GM06990 (cell line): ENCODE results near the gene NKIRAS1.

Source experiments
- DNase-seq: peaks from one replicate; pipeline ENCODE4 v3.0.0-alpha.2; 2011; ENCODE audit not compliant: insufficient read length; ENCODE audit errors: extremely low read depth
- H3K27me3 ChIP-seq: replicated peaks from 2 replicates; pipeline ENCODE4 v1.6.0; 2011; ENCODE audit warnings: low read length; ENCODE audit not compliant: control insufficient read depth, insufficient read depth
- H3K36me3 ChIP-seq: 2 replicates; pipeline ENCODE4 v1.5.1; 2011; ENCODE audit warnings: low read length; ENCODE audit not compliant: control insufficient read depth, insufficient read depth
- H3K4me3 ChIP-seq: replicated peaks from 2 replicates; pipeline ENCODE4 v1.5.1; 2011; ENCODE audit warnings: low read depth, mild to moderate bottlenecking, control low read depth, low read length
- TF ChIP-seq, protein P1 (sequence below): IDR thresholded peaks from 2 replicates; pipeline ENCODE4 v1.5.1; 2011; ENCODE audit warnings: low read length, control low read depth, mild to moderate bottlenecking, inconsistent platforms; ENCODE audit not compliant: insufficient read depth, poor library complexity, severe bottlenecking

Gene NKIRAS1

DNA sequence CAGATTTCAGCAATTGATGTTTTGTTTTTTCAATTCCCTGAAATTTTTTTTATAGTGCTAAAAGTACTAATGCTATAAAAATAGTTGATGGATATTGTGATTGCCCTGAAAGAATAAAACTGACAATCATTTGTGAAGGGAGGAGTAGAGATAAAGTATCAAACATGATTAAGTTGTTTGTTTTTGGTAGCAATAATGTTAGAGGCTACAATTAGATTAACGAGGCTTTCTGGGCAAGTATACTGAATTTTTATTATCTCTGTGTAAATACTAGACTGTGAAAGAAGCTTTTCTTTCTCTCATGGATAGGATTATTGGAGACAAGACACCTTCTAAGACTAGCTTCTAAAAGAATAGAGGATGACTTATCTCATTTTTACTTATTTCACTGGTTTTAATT lies 43.9 kb upstream of the NKIRAS1 start:
- no peak for DNase-seq
- Histone ChIP-seq H3K36me3 (no peaks in the 10 kb centered on the region), H3K4me3 (no peak overlapping the region), H3K27me3 (no peaks in the 10 kb centered on the region)
- TF ChIP-seq, protein P1, sequence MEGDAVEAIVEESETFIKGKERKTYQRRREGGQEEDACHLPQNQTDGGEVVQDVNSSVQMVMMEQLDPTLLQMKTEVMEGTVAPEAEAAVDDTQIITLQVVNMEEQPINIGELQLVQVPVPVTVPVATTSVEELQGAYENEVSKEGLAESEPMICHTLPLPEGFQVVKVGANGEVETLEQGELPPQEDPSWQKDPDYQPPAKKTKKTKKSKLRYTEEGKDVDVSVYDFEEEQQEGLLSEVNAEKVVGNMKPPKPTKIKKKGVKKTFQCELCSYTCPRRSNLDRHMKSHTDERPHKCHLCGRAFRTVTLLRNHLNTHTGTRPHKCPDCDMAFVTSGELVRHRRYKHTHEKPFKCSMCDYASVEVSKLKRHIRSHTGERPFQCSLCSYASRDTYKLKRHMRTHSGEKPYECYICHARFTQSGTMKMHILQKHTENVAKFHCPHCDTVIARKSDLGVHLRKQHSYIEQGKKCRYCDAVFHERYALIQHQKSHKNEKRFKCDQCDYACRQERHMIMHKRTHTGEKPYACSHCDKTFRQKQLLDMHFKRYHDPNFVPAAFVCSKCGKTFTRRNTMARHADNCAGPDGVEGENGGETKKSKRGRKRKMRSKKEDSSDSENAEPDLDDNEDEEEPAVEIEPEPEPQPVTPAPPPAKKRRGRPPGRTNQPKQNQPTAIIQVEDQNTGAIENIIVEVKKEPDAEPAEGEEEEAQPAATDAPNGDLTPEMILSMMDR: no peak

DNA sequence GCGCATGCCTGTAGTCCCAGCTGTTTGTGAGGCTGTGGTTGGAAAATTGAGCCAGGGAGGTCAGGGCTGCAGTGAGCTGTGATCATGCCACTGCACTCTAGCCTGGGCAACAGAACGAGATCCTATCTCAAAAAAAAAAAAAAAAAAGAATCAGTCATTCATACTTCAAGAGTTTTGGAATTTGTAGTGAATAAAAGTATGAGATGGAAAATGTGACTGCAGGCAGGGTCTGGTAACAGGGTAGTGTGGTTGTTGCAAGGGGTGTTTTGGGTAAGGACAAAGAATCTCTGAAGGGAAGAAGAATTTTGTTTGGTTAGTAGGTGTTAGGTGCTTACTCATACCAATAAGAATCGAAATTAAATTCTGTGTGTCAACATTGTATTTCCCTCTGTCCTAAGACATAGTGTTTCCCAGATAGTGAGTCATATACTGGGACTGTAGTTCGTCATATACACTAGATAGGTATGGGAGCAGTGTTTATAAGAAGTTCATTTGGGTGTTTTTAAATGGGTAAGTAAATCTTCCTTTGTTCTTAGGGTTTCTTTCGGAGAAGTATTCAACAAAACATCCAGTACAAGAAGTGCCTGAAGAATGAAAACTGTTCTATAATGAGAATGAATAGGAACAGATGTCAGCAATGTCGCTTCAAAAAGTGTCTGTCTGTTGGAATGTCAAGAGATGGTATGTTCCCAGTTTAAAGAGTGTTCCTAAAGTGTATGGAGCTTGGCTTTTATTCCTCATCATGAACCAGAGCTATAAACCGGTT lies 42.5 kb upstream of the NKIRAS1 start:
- H3K27me3 ChIP-seq: no peaks in the 10 kb centered on the region
- no peaks in the 10 kb centered on the region for H3K36me3 ChIP-seq
- TF ChIP-seq, protein P1: no peak
- no peak for DNase-seq
- H3K4me3 ChIP-seq: no peak overlapping the region

DNA sequence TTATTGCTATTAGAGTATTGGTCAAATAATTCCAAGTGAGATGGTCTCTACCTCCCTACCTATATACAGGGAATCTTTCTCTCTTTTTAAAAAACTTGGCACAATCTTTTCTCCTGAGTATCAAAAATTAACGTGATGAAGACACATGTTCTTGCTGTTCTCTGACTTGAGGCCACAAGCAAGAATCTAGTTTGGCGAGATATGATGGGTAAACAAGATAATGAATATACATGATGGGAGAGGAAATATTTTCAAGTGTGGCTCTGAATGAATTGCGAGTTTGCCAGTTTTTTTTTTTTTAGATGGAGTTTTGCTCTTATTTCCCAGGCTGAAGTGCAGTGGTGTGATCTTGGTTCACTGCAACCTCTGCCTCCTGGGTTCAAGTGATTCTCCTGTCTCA lies 39.9 kb upstream of the NKIRAS1 start:
- TF ChIP-seq, protein P1: no peak
- H3K4me3 ChIP-seq: no peak overlapping the region
- H3K27me3 ChIP-seq: no peaks in the 10 kb centered on the region
- no peaks in the 10 kb centered on the region for H3K36me3 ChIP-seq
- no peak for DNase-seq

DNA sequence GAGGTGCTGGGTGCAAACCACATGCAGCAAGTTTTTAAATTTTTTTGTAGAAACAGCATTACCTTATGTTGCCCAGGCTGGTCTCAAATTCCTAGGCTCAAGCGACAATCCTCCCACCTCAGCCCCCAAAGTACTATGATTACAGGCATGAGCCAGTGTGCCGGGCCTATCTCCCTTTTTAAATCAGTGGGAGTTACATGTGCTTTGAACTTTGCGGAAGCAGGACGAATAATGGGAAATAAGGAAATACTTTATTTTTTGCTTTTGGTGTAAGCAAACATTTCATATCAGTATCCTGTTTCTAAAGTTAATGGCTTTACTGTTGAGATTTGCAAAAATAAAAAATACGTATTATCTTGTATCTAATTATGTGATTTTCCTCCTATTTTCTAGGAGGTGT lies 37.4 kb upstream of the NKIRAS1 start:
- TF ChIP-seq, protein P1: no peak
- Histone ChIP-seq H3K36me3 (no peaks in the 10 kb centered on the region), H3K4me3 (no peak overlapping the region), H3K27me3 (no peaks in the 10 kb centered on the region)
- no peak for DNase-seq

DNA sequence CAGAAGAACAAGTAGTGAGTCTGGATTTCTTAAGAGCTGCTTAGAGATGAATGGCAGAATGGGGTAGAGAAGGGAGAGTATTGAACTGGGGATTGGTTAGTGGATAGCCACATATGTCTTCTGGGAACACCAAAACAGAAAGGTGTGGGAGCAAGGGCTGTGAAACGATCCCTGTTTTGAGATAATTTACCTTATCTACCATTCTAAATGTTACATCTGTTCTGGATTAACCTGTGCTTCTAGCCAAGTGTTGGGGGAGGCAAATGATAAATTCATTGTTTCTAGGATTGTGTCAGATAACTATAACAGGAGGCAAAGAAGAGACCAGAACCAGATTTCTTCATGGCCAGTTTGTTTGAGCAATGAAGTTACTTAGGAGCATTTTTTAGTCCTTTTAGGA lies 36.7 kb upstream of the NKIRAS1 start:
- H3K27me3 ChIP-seq: no peaks in the 10 kb centered on the region
- no peaks in the 10 kb centered on the region for H3K36me3 ChIP-seq
- TF ChIP-seq, protein P1: no peak
- DNase-seq: no peak
- H3K4me3 ChIP-seq: no peak overlapping the region

DNA sequence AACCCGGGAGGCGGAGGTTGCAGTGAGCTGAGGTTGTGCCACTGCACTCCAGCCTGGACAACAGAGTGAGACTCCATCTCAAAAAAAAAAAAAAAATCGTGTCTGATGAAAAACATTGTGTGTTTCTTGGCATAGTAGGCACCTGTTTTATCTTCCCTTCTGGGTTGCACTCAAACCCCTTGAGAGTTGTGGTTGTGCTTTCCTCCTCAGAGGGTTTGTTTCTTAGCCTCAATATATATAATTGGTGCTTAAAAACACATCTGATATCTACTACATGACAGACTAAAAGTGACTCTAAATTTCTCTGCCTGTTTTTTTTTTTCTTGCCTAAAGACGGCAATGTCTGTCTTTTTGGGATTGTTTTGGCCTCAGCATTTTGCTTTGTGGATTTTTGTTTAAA lies 35.9 kb upstream of the NKIRAS1 start:
- Histone ChIP-seq H3K27me3 (no peaks in the 10 kb centered on the region), H3K4me3 (no peak overlapping the region), H3K36me3 (no peaks in the 10 kb centered on the region)
- TF ChIP-seq, protein P1: no peak
- DNase-seq: peak; percentile 50
